ENCODE results near the gene ABCB8. TPM values are rescaled to one million over a fixed set of nuclear protein-coding genes. Genes with fewer than 3 reads are reported as not detected.

Gene ABCB8
- total and polyA plus RNA-seq, 4 donors = 12.4 to 30.2 (median 22.5) TPM

DNA sequence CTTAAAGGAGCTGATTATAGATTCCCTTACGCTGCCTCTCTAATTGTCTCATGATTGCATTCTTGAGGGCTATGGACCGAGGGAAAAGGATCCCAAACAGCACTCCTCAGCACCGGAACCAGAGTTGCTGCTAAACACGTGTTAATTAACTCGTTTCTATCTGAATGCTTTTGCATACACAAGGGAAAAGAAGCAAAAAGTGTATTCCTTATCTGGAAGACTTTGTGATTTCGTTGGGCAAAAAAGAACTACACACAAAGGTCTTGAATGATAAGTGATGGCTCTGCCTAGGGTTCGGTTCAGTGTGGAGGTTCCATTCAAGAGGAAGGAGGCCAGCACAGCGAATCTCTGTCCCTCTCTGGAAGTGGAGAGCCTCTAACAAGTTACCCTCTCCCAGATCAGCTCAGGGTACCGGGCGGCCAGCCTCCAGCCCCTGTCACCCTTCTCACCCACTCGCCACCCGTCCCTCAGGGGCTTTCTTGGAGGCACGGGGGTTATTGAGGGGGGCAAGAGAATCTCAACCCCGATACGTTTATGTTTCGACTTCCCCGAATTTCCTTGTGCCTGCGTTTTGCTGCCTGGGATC lies 30.6 kb downstream of the ABCB8 start:
- Histone ChIP-seq H3K27ac (ENCODE audit: low read depth in 1 of 2, low read length in 2 of 2) (peak overlapping the region; percentile 83 to 89), H3K36me3 (ENCODE audit: control insufficient read depth in 4 of 4, insufficient read depth in 3 of 4, low read depth in 1 of 4, low read length in 3 of 4) (no peaks in the 10 kb centered on the region), H3K4me1 (ENCODE audit: control insufficient read depth in 4 of 4, insufficient read depth in 4 of 4, low read length in 3 of 4) (peaks cover 17 to 58% (median 47%) of the 10 kb centered on the region in 4 donors), H3K4me3 (ENCODE audit: low read depth in 1 of 3, low read length in 3 of 3) (peak overlapping the region; percentile 18 to 79 (median 54)), H3K9me3 (ENCODE audit: control insufficient read depth in 4 of 4, low read length in 3 of 4) (no peaks in the 10 kb centered on the region), H3K27me3 (ENCODE audit: control insufficient read depth in 4 of 4, insufficient read depth in 4 of 4, low read length in 3 of 4) (no peaks in the 10 kb centered on the region), H3K9ac (ENCODE audit: low read depth in 1 of 2, low read length in 2 of 2) (peak overlapping the region; percentile 42 to 55)
- 6% methylated on average over 18 of the region's 18 CpGs for WGBS
- TF ChIP-seq RXRA (IDR thresholded peaks at IDR 0.05) (no peak), TAF1 (conservative IDR thresholded peaks at IDR 0.05) (no peak), HNF4G (IDR thresholded peaks at IDR 0.05) (no peak), SP1 (IDR thresholded peaks at IDR 0.05) (no peak), JUND (IDR thresholded peaks at IDR 0.05) (no peak), NR2F2 (IDR thresholded peaks at IDR 0.05) (no peak), EGR1 (IDR thresholded peaks at IDR 0.05; ENCODE audit: low read depth in 2 of 2) (no peak), RAD21 (IDR thresholded peaks at IDR 0.05) (no peak), HNF4A (conservative IDR thresholded peaks at IDR 0.05) (no peak), YY1 (IDR thresholded peaks at IDR 0.05) (no peak), FOXA2 (IDR thresholded peaks at IDR 0.05) (no peak)
- TF ChIP-seq, protein P1, sequence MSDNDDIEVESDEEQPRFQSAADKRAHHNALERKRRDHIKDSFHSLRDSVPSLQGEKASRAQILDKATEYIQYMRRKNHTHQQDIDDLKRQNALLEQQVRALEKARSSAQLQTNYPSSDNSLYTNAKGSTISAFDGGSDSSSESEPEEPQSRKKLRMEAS (IDR thresholded peaks at IDR 0.05) = no peak
- TF ChIP-seq, protein P2, sequence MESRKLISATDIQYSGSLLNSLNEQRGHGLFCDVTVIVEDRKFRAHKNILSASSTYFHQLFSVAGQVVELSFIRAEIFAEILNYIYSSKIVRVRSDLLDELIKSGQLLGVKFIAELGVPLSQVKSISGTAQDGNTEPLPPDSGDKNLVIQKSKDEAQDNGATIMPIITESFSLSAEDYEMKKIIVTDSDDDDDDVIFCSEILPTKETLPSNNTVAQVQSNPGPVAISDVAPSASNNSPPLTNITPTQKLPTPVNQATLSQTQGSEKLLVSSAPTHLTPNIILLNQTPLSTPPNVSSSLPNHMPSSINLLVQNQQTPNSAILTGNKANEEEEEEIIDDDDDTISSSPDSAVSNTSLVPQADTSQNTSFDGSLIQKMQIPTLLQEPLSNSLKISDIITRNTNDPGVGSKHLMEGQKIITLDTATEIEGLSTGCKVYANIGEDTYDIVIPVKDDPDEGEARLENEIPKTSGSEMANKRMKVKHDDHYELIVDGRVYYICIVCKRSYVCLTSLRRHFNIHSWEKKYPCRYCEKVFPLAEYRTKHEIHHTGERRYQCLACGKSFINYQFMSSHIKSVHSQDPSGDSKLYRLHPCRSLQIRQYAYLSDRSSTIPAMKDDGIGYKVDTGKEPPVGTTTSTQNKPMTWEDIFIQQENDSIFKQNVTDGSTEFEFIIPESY (IDR thresholded peaks at IDR 0.05) = no peak
- no peak for DNase-seq (ENCODE audit: low spot score)

DNA sequence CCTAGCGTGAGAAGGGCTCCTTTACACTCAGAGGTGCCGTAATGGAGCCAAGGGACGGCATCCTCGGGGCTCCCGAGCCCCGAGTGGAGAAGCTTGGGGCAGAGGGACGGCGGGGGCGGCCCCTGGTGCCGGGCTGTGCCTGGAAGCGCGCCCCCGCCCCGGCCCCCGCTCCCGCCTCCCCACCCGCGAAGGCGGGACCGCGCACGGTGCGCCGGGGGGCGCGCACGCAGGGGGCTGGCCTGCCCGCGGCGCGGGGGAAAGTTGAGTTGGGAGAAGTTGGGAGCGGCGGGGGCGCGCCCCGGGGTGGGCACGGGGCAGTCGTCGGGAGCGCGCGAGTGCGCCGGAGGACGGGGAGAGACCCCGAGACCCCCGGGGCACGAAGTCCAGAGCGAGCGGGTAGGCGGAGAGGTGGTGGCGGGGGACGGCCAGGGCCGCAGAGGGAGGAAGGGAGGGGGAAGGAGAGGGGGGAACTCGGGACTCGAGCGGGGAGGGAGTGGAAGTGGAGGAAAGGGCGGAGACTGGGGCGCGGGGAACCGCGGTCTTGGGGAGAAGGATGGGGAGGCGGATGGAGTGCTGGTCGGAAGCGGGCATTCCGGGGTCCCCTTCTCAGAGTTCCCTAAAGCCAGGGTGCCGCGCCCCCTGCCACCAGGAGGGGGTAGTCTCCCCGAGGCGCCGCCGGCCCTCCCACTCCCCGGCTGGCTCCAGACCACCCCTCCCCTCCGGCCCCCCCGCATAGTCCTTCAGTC lies 31.3 kb downstream of the ABCB8 start, which contains the start of gene SLC4A2:
Gene SLC4A2, plus strand, starts transcription at position 223 of the 746 bp plus-strand sequence. CDS start 2,399 bp downstream, outside the sequence.
- TF ChIP-seq, protein P1 (IDR thresholded peaks at IDR 0.05) = no peak
- TF ChIP-seq, protein P3, sequence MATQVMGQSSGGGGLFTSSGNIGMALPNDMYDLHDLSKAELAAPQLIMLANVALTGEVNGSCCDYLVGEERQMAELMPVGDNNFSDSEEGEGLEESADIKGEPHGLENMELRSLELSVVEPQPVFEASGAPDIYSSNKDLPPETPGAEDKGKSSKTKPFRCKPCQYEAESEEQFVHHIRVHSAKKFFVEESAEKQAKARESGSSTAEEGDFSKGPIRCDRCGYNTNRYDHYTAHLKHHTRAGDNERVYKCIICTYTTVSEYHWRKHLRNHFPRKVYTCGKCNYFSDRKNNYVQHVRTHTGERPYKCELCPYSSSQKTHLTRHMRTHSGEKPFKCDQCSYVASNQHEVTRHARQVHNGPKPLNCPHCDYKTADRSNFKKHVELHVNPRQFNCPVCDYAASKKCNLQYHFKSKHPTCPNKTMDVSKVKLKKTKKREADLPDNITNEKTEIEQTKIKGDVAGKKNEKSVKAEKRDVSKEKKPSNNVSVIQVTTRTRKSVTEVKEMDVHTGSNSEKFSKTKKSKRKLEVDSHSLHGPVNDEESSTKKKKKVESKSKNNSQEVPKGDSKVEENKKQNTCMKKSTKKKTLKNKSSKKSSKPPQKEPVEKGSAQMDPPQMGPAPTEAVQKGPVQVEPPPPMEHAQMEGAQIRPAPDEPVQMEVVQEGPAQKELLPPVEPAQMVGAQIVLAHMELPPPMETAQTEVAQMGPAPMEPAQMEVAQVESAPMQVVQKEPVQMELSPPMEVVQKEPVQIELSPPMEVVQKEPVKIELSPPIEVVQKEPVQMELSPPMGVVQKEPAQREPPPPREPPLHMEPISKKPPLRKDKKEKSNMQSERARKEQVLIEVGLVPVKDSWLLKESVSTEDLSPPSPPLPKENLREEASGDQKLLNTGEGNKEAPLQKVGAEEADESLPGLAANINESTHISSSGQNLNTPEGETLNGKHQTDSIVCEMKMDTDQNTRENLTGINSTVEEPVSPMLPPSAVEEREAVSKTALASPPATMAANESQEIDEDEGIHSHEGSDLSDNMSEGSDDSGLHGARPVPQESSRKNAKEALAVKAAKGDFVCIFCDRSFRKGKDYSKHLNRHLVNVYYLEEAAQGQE (IDR thresholded peaks at IDR 0.05) = peak; percentile 7
- TF ChIP-seq, protein P4, sequence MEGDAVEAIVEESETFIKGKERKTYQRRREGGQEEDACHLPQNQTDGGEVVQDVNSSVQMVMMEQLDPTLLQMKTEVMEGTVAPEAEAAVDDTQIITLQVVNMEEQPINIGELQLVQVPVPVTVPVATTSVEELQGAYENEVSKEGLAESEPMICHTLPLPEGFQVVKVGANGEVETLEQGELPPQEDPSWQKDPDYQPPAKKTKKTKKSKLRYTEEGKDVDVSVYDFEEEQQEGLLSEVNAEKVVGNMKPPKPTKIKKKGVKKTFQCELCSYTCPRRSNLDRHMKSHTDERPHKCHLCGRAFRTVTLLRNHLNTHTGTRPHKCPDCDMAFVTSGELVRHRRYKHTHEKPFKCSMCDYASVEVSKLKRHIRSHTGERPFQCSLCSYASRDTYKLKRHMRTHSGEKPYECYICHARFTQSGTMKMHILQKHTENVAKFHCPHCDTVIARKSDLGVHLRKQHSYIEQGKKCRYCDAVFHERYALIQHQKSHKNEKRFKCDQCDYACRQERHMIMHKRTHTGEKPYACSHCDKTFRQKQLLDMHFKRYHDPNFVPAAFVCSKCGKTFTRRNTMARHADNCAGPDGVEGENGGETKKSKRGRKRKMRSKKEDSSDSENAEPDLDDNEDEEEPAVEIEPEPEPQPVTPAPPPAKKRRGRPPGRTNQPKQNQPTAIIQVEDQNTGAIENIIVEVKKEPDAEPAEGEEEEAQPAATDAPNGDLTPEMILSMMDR (IDR thresholded peaks at IDR 0.05; ENCODE audit: low read depth, low read length, missing input control) = peak; percentile 22
- TF ChIP-seq SP1 (IDR thresholded peaks at IDR 0.05) = no peak
- H3K27me3 ChIP-seq (ENCODE audit: control insufficient read depth in 4 of 4, insufficient read depth in 4 of 4, low read length in 3 of 4) = no peaks in the 10 kb centered on the region
- H3K9ac ChIP-seq (ENCODE audit: low read depth in 1 of 2, low read length in 2 of 2) = peak within 1 kb of the TSS; percentile 42 to 55
- H3K4me3 ChIP-seq (ENCODE audit: low read depth in 1 of 3, low read length in 3 of 3) = peak within 1 kb of the TSS; percentile 44 to 79 (median 66)
- peaks cover 17 to 62% (median 49%) of the 10 kb centered on the region in 4 donors for H3K4me1 ChIP-seq (ENCODE audit: control insufficient read depth in 4 of 4, insufficient read depth in 4 of 4, low read length in 3 of 4)
- 1% methylated on average over 75 of the region's 75 CpGs for WGBS
- peaks cover 0 to 2% (median under 1%) of the 10 kb centered on the region in 4 donors for H3K36me3 ChIP-seq (ENCODE audit: control insufficient read depth in 4 of 4, insufficient read depth in 3 of 4, low read depth in 1 of 4, low read length in 3 of 4)
- peak within 1 kb of the TSS; percentile 83 to 89 for H3K27ac ChIP-seq (ENCODE audit: low read depth in 1 of 2, low read length in 2 of 2)
- DNase-seq (ENCODE audit: low spot score) = peak; percentile 75
- H3K9me3 ChIP-seq (ENCODE audit: control insufficient read depth in 4 of 4, low read length in 3 of 4) = no peaks in the 10 kb centered on the region

Measured in liver (tissue), 9 donors.